Adipocyte (in vitro differentiated cells): ENCODE results near the gene ERGIC1.
"Not testable (repeated sequence)": the region's sequence is repeated elsewhere in the genome, so short reads cannot be mapped to it uniquely, and the experiment has no call there.

Experiments
- DNase-seq: peaks from one replicate; pipeline ENCODE4 v3.0.0-alpha.2; 2015; ENCODE audit warnings: low read depth
- H3K27me3 ChIP-seq: replicated peaks from 2 replicates; pipeline ENCODE4 v1.7.0; 2013; ENCODE audit warnings: mild to moderate bottlenecking, low read length, moderate library complexity; ENCODE audit not compliant: control insufficient read depth, insufficient read depth
- H3K36me3 ChIP-seq: 2 replicates; pipeline ENCODE4 v1.7.0; 2013; ENCODE audit warnings: low read length, mild to moderate bottlenecking, moderate library complexity; ENCODE audit not compliant: control insufficient read depth, insufficient read depth, severe bottlenecking
- H3K4me1 ChIP-seq: 2 replicates; pipeline ENCODE4 v1.7.0; 2013; ENCODE audit warnings: mild to moderate bottlenecking, low read length, moderate library complexity; ENCODE audit not compliant: control insufficient read depth, insufficient read depth
- H3K4me3 ChIP-seq: 2 replicates; pipeline ENCODE4 v1.7.0; 2013; ENCODE audit warnings: mild to moderate bottlenecking, low read length, moderate library complexity
- H3K9ac ChIP-seq: 2 replicates; pipeline ENCODE4 v1.7.0; 2013; ENCODE audit warnings: mild to moderate bottlenecking, low read length, moderate library complexity
- H3K9me3 ChIP-seq: 2 replicates; pipeline ENCODE4 v1.7.0; 2013; ENCODE audit warnings: mild to moderate bottlenecking, low read length, moderate library complexity; ENCODE audit not compliant: control insufficient read depth

The ERGIC1 gene

DNA sequence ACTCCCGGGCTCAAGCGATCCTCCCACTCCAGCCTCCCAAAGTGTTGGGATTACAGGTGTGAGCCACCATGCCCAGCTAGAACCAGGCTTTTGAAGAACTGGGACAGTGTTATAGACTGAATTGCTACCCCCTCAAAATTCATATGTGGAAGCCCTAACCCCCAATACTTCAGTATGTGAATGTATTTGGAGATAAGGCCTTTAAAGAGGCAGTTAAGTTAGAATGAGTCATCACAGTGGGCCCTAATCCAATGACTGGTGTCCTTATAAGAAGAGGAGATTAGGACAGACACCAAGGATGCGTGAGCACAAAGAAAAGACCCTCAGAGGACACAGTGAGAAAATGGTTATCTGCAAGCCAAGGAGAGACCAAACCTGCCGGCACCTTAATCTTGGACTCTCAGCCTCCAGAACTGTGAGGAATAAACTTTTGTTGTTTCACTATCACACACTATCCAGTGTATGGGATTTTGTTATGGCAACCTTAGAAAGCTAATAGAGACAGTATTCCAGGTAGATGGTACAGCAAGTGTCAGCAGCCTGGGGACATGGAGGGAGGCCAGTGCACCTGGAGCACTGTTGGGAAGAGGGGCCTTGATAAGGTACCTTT, 31.4 kb upstream of the ERGIC1 start:
- no peaks in the 10 kb centered on the region for H3K36me3 ChIP-seq
- H3K9ac ChIP-seq, result peak overlapping the region; percentile 54
- H3K9me3 ChIP-seq, result no peaks in the 10 kb centered on the region
- DNase-seq, result peak; percentile 47
- H3K4me3 ChIP-seq, result no peak overlapping the region
- no peaks in the 10 kb centered on the region for H3K27me3 ChIP-seq
- H3K4me1 ChIP-seq, result peaks cover 62% of the 10 kb centered on the region

DNA sequence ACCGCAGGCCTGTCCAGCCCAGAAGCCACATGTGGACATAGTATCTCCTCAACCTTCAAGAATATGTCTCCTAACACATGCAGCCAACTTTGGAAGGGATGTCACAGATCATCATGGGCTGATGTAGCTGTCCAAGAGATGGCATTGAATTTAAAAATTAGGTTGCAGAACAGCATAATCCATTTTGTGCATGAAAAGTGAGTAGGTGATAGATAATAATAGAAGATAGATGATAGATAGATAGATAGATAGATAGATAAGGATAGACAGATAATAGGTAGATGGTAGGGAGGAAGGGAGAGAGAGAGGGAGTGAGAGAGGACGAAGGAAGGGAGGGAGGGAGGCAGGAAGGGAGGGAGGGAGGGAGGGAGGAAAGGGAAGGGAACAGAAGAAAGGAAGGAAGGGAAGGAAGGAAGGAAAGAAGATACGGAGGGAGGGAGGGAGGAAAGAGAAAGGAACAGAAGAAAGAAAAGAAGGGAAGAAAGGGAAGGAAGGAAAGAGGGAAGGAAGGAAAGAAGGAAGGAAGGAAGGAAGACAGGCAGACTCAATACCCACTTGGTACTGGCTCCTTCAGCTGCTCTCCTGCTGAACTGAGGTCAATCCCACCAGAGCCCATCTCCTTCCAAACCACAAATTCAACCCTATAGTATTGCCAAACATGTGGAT, 28.9 kb upstream of the ERGIC1 start:
- no peaks in the 10 kb centered on the region for H3K9me3 ChIP-seq
- H3K36me3 ChIP-seq, result no peaks in the 10 kb centered on the region

DNA sequence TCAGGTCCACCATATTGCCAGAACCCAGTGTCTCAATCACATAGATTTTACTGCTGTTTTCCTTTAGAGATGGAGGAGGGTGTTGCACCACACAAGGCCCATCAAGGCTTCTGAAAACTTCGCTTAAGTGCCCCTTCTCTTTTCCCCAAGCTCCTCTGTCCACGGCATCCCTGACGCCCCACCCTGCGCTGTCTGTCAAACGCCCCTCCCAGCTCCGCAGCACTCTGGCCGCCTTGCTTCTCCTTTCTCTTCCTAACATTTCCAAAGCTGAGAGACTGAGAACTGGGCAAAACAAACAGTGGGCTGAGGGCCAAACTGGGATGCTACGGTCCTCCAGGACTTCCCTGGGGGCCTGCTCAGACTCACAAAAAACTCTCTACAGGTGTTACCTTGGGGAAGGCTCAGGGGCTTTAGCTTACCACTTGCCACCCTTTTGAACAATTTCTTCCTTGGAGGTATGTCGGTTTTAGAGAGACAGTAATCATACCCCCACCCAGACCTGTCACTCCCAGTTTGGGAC, 28.3 kb upstream of the ERGIC1 start:
- Histone ChIP-seq H3K9me3 (no peaks in the 10 kb centered on the region), H3K9ac (no peak overlapping the region), H3K4me1 (peaks cover 32% of the 10 kb centered on the region), H3K36me3 (no peaks in the 10 kb centered on the region), H3K27me3 (no peaks in the 10 kb centered on the region), H3K4me3 (no peak overlapping the region)
- no peak for DNase-seq

More for the DNA sequence above, 28.9 kb upstream of the ERGIC1 start:
- Histone ChIP-seq H3K27me3 (no peaks in the 10 kb centered on the region), H3K9ac (no peak overlapping the region), H3K4me1 (peaks cover 38% of the 10 kb centered on the region), H3K4me3 (no peak overlapping the region)
- no peak for DNase-seq

DNA sequence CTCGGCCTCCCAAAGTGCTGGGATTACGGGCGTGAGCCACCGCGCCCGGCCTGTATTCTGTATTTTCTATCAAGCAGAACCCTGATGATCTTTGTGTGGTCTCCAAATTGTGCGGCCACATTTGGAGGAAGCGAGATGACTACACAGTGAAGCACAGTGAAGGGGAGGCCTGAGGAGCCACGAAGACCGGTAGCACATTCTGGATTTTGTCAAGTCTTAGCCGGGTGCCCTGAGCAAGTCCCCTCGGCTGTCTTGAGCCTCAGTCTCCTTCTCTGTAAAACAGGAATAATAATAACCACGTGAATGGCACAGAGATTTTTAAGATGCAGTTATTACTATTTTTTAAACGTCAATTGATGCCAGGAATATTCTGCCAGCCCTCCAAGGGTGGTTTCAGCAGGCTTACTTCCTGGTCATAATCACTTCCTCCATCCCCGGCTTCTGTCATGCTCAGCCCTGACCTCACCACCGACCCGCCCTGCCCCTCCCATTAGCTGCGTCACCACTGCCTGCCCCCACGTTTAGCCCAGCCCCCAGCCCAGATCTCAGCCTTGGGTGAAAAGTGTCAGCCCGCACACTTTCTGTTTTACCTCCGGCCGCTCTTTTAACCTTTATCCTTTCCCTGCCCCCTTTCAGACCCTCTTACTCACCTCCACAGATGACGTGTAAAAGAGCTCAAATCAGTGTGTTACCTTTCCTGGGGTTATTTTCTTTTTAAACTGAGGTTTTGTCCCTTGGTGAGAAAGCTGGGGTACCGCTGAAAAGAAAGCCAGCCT, 27.0 kb upstream of the ERGIC1 start:
- peak; percentile 87 for DNase-seq
- Histone ChIP-seq H3K4me3 (peak overlapping the region; percentile 78), H3K4me1 (peaks cover 19% of the 10 kb centered on the region)

DNA sequence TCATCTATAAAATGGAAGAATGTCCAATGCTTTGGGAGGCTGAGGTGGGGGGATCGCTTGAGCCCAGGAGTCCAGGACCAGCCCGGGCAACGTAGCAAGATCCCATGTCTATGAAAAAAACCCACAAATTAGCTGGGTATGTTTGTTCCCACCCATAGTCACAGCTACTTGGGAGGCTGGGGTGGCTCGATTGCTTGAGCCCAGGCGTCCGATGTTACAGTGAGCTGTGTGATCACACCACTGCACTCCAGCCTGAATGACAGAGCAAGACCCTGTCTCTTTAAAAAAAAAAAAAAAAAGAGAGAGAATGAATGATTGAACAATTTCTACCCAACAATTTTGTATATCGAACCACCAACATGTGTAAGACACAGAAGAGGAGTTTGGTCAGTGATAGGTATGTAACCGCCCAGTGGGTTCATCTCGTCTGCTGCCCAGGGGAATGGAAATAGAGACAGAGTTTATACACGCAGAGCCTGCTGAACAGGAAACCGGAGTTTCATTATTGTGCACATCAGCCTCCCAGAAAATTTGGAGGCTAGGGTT, 26.2 kb upstream of the ERGIC1 start:
- peak overlapping the region; percentile 78 for H3K4me3 ChIP-seq
- peaks cover 11% of the 10 kb centered on the region for H3K4me1 ChIP-seq
- H3K9ac ChIP-seq, result peak overlapping the region; percentile 86
- H3K36me3 ChIP-seq, result no peaks in the 10 kb centered on the region
- no peaks in the 10 kb centered on the region for H3K9me3 ChIP-seq
- H3K27me3 ChIP-seq, result no peaks in the 10 kb centered on the region
- no peak for DNase-seq

More for the DNA sequence above, 27.0 kb upstream of the ERGIC1 start:
- no peaks in the 10 kb centered on the region for H3K27me3 ChIP-seq
- H3K36me3 ChIP-seq, result no peaks in the 10 kb centered on the region
- no peaks in the 10 kb centered on the region for H3K9me3 ChIP-seq
- peak overlapping the region; percentile 86 for H3K9ac ChIP-seq

DNA sequence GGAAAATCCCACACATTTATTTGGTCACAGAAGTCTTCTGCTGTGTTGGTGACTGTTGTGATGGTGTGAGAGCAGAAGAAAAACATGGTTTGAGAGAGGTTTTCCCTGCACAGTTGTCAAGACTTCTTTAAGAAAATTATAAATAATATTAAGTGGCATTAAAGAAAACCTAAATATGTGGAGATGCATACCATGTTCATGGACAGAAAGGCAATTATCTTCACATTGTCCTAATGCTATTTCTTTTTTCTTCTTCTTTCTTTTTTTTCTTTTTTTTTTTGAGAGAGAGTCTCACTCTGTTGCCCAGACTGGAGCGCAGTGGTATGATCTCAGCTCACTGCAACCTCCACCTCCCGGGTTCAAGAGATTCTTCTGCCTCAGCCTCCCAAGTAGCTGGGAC, 24.3 kb upstream of the ERGIC1 start:
- H3K9me3 ChIP-seq, result no peaks in the 10 kb centered on the region

DNA sequence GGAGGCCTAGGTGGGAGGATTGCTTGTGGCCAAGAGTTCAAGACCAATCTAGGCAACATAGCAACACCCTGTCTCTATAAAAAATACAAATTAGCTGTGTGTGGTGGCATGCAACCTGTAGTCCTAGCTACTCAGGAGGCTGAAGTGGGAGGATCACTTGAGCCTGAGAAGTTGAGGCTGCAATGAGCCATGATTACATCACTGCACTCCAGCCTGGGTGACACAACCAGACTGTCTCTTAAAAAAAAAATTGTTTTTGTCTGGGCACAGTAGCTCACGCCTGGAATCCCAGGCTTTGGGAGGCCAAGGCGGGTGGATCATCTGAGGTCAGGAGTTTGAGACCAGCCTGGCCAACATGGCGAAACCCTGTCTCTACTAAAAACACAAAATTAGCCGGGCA, 23.1 kb upstream of the ERGIC1 start:
- H3K27me3 ChIP-seq, H3K4me3 ChIP-seq, DNase-seq, H3K36me3 ChIP-seq, H3K9ac ChIP-seq, H3K4me1 ChIP-seq, H3K9me3 ChIP-seq: not testable (repeated sequence)

More for the DNA sequence above, 24.3 kb upstream of the ERGIC1 start:
- DNase-seq, result no peak
- Histone ChIP-seq H3K36me3 (no peaks in the 10 kb centered on the region), H3K9ac (no peak overlapping the region), H3K27me3 (no peaks in the 10 kb centered on the region), H3K4me3 (no peak overlapping the region), H3K4me1 (peaks cover 8% of the 10 kb centered on the region)

DNA sequence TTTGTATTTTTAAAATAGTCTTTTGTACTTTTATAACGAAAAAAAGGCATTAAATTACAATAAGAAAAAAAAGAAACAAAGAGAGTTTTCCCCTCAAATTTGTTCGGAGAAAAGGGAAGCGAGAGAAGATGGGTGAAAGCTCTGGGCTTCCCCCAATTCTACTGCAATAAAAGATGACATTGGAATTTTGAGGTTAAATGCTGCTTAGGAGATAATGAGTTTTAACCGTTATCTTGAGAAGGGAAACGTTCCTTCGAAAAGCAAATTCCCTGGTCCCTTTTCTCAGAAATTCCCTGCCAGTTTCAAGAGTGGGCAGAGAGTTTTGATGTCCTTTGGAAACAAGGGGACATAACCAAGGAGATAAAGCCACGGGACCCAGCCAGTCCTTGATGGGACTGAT, 18.4 kb upstream of the ERGIC1 start:
- no peak overlapping the region for H3K4me3 ChIP-seq

DNA sequence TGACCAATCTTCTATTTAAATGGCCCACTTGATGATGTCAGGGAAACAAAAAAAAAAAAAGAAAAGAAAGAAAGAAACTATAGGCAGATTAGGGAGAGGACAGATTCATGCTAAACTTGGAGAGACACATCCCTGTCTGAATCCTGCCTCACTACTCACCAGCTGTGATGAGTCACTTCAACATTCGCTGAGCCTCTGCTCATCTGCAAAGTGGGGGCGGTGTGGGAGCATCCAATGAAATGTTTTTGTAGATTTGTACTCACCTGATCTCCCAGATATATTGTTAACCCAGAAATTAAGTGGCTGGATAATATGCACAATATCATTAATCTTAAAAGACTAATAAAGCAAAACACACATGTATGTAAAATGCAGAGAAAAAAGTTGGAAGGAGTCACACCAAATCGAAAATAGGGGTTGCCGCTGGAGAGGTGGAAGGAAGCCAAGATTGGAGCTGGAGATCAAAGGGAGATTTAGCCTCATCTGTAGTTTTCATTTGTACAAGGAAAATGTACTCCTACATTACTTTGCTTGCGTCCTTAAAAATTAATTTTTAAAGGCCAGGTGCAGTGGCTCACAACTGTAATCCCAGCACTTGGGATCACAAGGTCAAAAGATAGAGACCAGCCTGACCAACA, 17.0 kb upstream of the ERGIC1 start:
- H3K9ac ChIP-seq, result no peak overlapping the region
- peaks cover 8% of the 10 kb centered on the region for H3K4me1 ChIP-seq
- DNase-seq, result peak; percentile 77
- no peak overlapping the region for H3K4me3 ChIP-seq
- no peaks in the 10 kb centered on the region for H3K36me3 ChIP-seq
- H3K27me3 ChIP-seq, result no peaks in the 10 kb centered on the region
- H3K9me3 ChIP-seq, result no peaks in the 10 kb centered on the region

More for the DNA sequence above, 18.4 kb upstream of the ERGIC1 start:
- Histone ChIP-seq H3K36me3 (no peaks in the 10 kb centered on the region), H3K4me1 (peaks cover 8% of the 10 kb centered on the region), H3K27me3 (no peaks in the 10 kb centered on the region), H3K9ac (no peak overlapping the region), H3K9me3 (no peaks in the 10 kb centered on the region)
- DNase-seq, result no peak

DNA sequence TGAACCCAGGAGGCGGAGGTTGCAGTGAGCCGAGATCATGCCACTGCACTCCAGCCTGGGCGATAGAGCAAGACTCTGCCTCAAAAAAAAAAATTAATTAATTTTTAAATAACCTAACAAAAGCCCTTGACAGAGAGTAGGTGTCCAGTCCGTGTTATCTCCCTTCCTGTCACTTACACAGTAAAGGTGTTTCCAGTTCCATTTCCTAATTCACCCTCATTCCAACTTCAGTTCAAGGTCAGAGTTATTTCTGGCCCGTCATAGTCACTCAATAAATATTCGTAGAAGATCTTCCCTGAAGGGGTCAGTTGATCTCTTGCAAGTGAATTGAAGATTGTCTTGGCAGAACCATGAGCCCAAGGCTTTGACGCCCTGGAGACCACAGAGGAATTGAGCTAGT, 16.4 kb upstream of the ERGIC1 start:
- DNase-seq, result no peak
- H3K9me3 ChIP-seq, result no peaks in the 10 kb centered on the region

DNA sequence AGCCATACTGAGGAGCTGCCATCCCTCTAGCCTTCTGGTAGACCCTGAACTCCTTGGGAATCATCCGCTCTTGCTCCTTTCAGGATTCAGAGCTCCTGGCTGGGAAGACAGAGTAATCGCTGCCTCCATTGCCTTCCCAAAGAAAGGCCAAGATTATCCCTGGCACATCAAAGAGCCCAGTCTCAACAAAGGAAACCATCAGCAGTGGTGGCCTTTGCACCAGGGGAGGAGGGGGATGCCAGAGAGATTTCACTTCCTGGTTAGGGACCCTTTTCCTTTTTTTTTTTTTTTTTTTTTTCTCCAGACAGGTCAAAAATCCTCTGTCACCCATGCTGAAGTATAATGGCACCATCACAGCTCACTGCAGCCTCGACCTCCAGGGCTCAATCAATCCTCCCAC, 16.0 kb upstream of the ERGIC1 start:
- no peaks in the 10 kb centered on the region for H3K36me3 ChIP-seq

More for the DNA sequence above, 16.4 kb upstream of the ERGIC1 start:
- Histone ChIP-seq H3K9ac (no peak overlapping the region), H3K4me1 (peaks cover 8% of the 10 kb centered on the region), H3K27me3 (no peaks in the 10 kb centered on the region), H3K36me3 (no peaks in the 10 kb centered on the region), H3K4me3 (no peak overlapping the region)

More for the DNA sequence above, 16.0 kb upstream of the ERGIC1 start:
- Histone ChIP-seq H3K4me1 (peaks cover 8% of the 10 kb centered on the region), H3K9ac (no peak overlapping the region), H3K27me3 (no peaks in the 10 kb centered on the region), H3K4me3 (no peak overlapping the region), H3K9me3 (no peaks in the 10 kb centered on the region)
- no peak for DNase-seq
